GM18505 (cell line): ENCODE measurements around the gene ATP2C2.

Experiments used
- ATAC-seq: cut with Tn5 transposase; IDR thresholded peaks from one replicate; pipeline ENCODE4 v1.9.1; 2021; ENCODE audit not compliant: unreplicated experiment
- POLR2A ChIP-seq: IDR thresholded peaks from 4 replicates; pipeline ENCODE4 v1.6.1; 2011; ENCODE audit warnings: borderline replicate concordance; ENCODE audit not compliant: insufficient read depth, insufficient read length; ENCODE audit errors: extremely low read depth

The ATP2C2 gene

GRCh38 chr16:84361546-84361945 lies 6.8 kb upstream of the ATP2C2 start:
- TF ChIP-seq POLR2A: no peak
- no peak for ATAC-seq

GRCh38 chr16:84362471-84362941 lies 5.8 kb upstream of the ATP2C2 start:
- ATAC-seq: no peak
- no peak for TF ChIP-seq POLR2A

GRCh38 chr16:84366208-84366607 lies 2.1 kb upstream of the ATP2C2 start:
- no peak for ATAC-seq
- TF ChIP-seq POLR2A: no peak

- TF ChIP-seq POLR2A: no peak
- no peak for ATAC-seq
These were observed 1.0 kb upstream of the ATP2C2 start for GRCh38 chr16:84367297-84367680.

- ATAC-seq: no peak
- TF ChIP-seq POLR2A: no peak
These were observed 509 bp upstream of the ATP2C2 start for GRCh38 chr16:84367750-84368307.

- TF ChIP-seq POLR2A: no peak
- ATAC-seq: no peak
These were observed 767 bp downstream of the ATP2C2 start for GRCh38 chr16:84369105-84369504.

GRCh38 chr16:84369938-84370627 lies 1.7 kb downstream of the ATP2C2 start:
- no peak for TF ChIP-seq POLR2A
- no peak for ATAC-seq

GRCh38 chr16:84370723-84371552 lies 2.6 kb downstream of the ATP2C2 start:
- ATAC-seq: no peak
- TF ChIP-seq POLR2A: no peak

- TF ChIP-seq POLR2A: no peak
- no peak for ATAC-seq
These were observed 3.2 kb downstream of the ATP2C2 start for GRCh38 chr16:84371553-84371865.

GRCh38 chr16:84373907-84374489 lies 5.7 kb downstream of the ATP2C2 start:
- no peak for TF ChIP-seq POLR2A
- no peak for ATAC-seq

GRCh38 chr16:84378099-84378498 lies 9.8 kb downstream of the ATP2C2 start:
- no peak for TF ChIP-seq POLR2A
- ATAC-seq: no peak

GRCh38 chr16:84378567-84378966 lies 10.2 kb downstream of the ATP2C2 start:
- no peak for ATAC-seq
- no peak for TF ChIP-seq POLR2A

- no peak for TF ChIP-seq POLR2A
- ATAC-seq: no peak
These were observed 10.8 kb downstream of the ATP2C2 start for GRCh38 chr16:84379008-84379708.
